ENCODE results near the gene GYS2.

DNA sequence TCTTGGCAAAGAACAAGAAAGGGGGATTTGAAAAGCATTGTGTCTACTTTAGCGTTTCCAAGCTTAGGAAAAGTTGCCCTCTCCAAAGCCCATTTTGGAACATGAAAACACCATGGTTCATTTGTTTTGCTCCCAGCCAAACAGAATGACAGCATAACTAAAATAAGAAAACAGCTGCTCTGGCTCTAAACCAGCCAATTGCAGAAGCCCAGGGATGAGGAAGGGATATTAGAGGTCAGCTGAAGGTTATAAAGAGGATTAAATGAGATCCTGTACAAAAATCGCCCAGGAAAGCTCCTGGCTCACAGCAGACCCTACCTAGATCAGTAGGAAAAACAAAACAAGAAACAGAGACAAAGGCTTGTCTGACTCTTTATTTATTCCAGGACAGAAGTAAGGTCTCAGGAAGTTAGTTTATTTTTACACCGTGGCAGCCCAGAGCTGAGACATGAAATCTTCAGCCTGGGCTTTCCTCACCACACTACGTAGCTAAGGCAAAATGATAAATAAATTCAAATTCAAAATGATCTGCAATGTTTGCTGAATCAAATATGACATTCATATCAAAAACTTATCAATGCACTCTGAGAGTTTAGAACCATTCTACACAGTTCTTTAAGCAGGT is 52.7 kb downstream of the GYS2 start:
- TF ChIP-seq, protein P1, sequence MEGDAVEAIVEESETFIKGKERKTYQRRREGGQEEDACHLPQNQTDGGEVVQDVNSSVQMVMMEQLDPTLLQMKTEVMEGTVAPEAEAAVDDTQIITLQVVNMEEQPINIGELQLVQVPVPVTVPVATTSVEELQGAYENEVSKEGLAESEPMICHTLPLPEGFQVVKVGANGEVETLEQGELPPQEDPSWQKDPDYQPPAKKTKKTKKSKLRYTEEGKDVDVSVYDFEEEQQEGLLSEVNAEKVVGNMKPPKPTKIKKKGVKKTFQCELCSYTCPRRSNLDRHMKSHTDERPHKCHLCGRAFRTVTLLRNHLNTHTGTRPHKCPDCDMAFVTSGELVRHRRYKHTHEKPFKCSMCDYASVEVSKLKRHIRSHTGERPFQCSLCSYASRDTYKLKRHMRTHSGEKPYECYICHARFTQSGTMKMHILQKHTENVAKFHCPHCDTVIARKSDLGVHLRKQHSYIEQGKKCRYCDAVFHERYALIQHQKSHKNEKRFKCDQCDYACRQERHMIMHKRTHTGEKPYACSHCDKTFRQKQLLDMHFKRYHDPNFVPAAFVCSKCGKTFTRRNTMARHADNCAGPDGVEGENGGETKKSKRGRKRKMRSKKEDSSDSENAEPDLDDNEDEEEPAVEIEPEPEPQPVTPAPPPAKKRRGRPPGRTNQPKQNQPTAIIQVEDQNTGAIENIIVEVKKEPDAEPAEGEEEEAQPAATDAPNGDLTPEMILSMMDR (IDR thresholded peaks at IDR 0.05) = no peak
- TF ChIP-seq POLR2A (IDR thresholded peaks at IDR 0.05) = no peak
